H1 (cell line): ENCODE data around the gene HIC1. TPM values are rescaled to one million over a fixed set of nuclear protein-coding genes. Genes with fewer than 3 reads are reported as not detected.
A peak's percentile ranks its signal among the peaks of the same experiment; 100 is the strongest.

Experiments
- CTCF ChIA-PET: fragments of 300-600 bp; sonication (Branson Sonifier 250); formaldehyde crosslinking; loops from one replicate; lab custom pipeline; 2021; ENCODE audit not compliant: partially characterized antibody; lab: Charles Lee
- POLR2A ChIA-PET: fragments of 300-600 bp; sonication (Branson Sonifier 250); formaldehyde crosslinking; loops from one replicate; lab custom pipeline; 2021; ENCODE audit warnings: inconsistent platforms; ENCODE audit not compliant: partially characterized antibody; lab: Charles Lee
- DNase-seq, 2 experiments: peaks; one replicate each; pipeline versions ENCODE4 v3.0.0 to v3.0.0-alpha.2; 2010 to 2022; ENCODE audit warnings: low spot score in 2 of 2, low read depth in 1 of 2, mixed read lengths in 1 of 2
- FAIRE-seq: peaks from 2 replicates; lab custom pipeline; 2011; peaks lifted over from hg19 to GRCh38; lab: Jason Lieb, UNC
- H2AFZ ChIP-seq: 2 replicates; pipeline ENCODE4 v1.8.1; 2012; ENCODE audit warnings: low read length, inconsistent platforms
- H2AK5ac ChIP-seq: 2 replicates; pipeline ENCODE4 v1.6.1; 2013; ENCODE audit warnings: low read depth, low read length
- H2BK120ac ChIP-seq: replicated peaks from 2 replicates; pipeline ENCODE3; 2013; ENCODE audit warnings: low read depth, low read length, inconsistent platforms
- H2BK12ac ChIP-seq: 2 replicates; pipeline ENCODE4 v1.6.1; 2013; ENCODE audit warnings: low read depth, low read length
- H2BK15ac ChIP-seq: 2 replicates; pipeline ENCODE4 v1.6.1; 2013; ENCODE audit warnings: low read length
- H2BK20ac ChIP-seq: 2 replicates; pipeline ENCODE4 v1.6.1; 2013; ENCODE audit warnings: low read length
- H2BK5ac ChIP-seq: 2 replicates; pipeline ENCODE4 v1.6.1; 2013; ENCODE audit warnings: low read depth, low read length
- H3K14ac ChIP-seq: 2 replicates; pipeline ENCODE4 v1.6.1; 2013; ENCODE audit warnings: inconsistent platforms; ENCODE audit not compliant: insufficient read length
- H3K18ac ChIP-seq: 2 replicates; pipeline ENCODE4 v1.6.1; 2013; ENCODE audit warnings: low read length; ENCODE audit errors: extremely low read depth
- H3K23ac ChIP-seq: 2 replicates; pipeline ENCODE4 v1.6.1; 2013; ENCODE audit warnings: inconsistent platforms; ENCODE audit not compliant: insufficient read length
- H3K23me2 ChIP-seq: 2 replicates; pipeline ENCODE4 v1.6.1; 2013; ENCODE audit warnings: low read depth, low read length
- H3K27ac ChIP-seq: 2 replicates; pipeline ENCODE4 v1.6.1; 2011; ENCODE audit warnings: low read depth, low read length, inconsistent platforms
- H3K27me3 ChIP-seq, 4 experiments: replicated peaks in 1 of 4; 1 replicate in 1 of 4; 2 replicates in 3 of 4; pipeline versions ENCODE4 v1.6.1 to v1.8.1; 2011 to 2013; ENCODE audit warnings: low read length in 3 of 4, mild to moderate bottlenecking in 3 of 4, inconsistent platforms in 2 of 4, mixed read lengths in 2 of 4, moderate library complexity in 1 of 4; ENCODE audit not compliant: control insufficient read depth in 3 of 4, insufficient read depth in 3 of 4; ENCODE audit errors: extremely low read depth in 1 of 4
- H3K36me3 ChIP-seq, 4 experiments: 2 replicates each; pipeline versions ENCODE4 v1.6.1 to v1.8.1; 2011 to 2013; ENCODE audit warnings: mild to moderate bottlenecking in 4 of 4, low read length in 3 of 4, moderate library complexity in 2 of 4, control low read depth in 1 of 4, inconsistent platforms in 1 of 4; ENCODE audit not compliant: insufficient read depth in 4 of 4, control insufficient read depth in 2 of 4
- H3K4ac ChIP-seq: replicated peaks from 2 replicates; pipeline ENCODE3; 2013; ENCODE audit warnings: low read length, low read depth, mixed read lengths, inconsistent platforms; ENCODE audit not compliant: insufficient read length
- H3K4me1 ChIP-seq, 4 experiments: replicated peaks in 1 of 4; 1 replicate in 1 of 4; 2 replicates in 3 of 4; pipeline versions ENCODE4 v1.6.1 to v1.8.1; 2011 to 2013; ENCODE audit warnings: low read length in 3 of 4, inconsistent platforms in 2 of 4, mixed read lengths in 1 of 4; ENCODE audit not compliant: insufficient read depth in 4 of 4, control insufficient read depth in 3 of 4
- H3K4me2 ChIP-seq, 2 experiments: 2 replicates each; pipeline versions ENCODE4 v1.6.1 to v1.8.1; 2011 to 2013; ENCODE audit warnings: low read depth in 2 of 2, low read length in 2 of 2, control low read depth in 1 of 2, inconsistent platforms in 1 of 2, mild to moderate bottlenecking in 1 of 2; ENCODE audit not compliant: insufficient read depth in 1 of 2
- H3K4me3 ChIP-seq, 4 experiments: fragments of 200-600, 300-600 bp in 1 of 4; sonication (generic), shearing (Covaris generic), sonication (Bioruptor Twin) in 1 of 4; 2 replicates each; pipeline versions ENCODE4 v1.5.1 to v1.8.1; 2011 to 2016; ENCODE audit warnings: low read length in 4 of 4, low read depth in 3 of 4, control low read depth in 2 of 4, inconsistent platforms in 2 of 4, mild to moderate bottlenecking in 2 of 4, mixed read lengths in 1 of 4, moderate library complexity in 1 of 4; ENCODE audit not compliant: insufficient read depth in 2 of 4; ENCODE audit errors: extremely low read depth in 1 of 4
- H3K56ac ChIP-seq: replicated peaks from 2 replicates; pipeline ENCODE3; 2013; ENCODE audit warnings: low read depth, mild to moderate bottlenecking, mixed read lengths, low read length, inconsistent platforms; ENCODE audit not compliant: insufficient read length
- H3K79me1 ChIP-seq: 2 replicates; pipeline ENCODE4 v1.6.1; 2013; ENCODE audit warnings: low read depth, low read length, control low read depth
- H3K79me2 ChIP-seq, 2 experiments: 2 replicates each; pipeline versions ENCODE4 v1.6.1 to v1.8.1; 2012 to 2013; ENCODE audit warnings: low read length in 2 of 2, mild to moderate bottlenecking in 2 of 2, inconsistent platforms in 1 of 2; ENCODE audit not compliant: insufficient read depth in 2 of 2, control insufficient read depth in 1 of 2
- H3K9ac ChIP-seq, 4 experiments: replicated peaks in 1 of 4; 1 replicate in 1 of 4; 2 replicates in 3 of 4; pipeline versions ENCODE4 v1.6.1 to v1.8.1; 2011 to 2013; ENCODE audit warnings: low read depth in 3 of 4, low read length in 3 of 4, control low read depth in 2 of 4, mild to moderate bottlenecking in 2 of 4, moderate library complexity in 2 of 4, inconsistent platforms in 1 of 4; ENCODE audit errors: extremely low read depth in 1 of 4
- H3K9me3 ChIP-seq, 2 experiments: 2 replicates each; pipeline versions ENCODE4 v1.6.1 to v1.8.1; 2012 to 2013; ENCODE audit warnings: mild to moderate bottlenecking in 2 of 2, moderate library complexity in 2 of 2, control low read depth in 1 of 2, inconsistent platforms in 1 of 2, low read depth in 1 of 2, low read length in 1 of 2, mixed read lengths in 1 of 2; ENCODE audit not compliant: insufficient read depth in 2 of 2
- H4K20me1 ChIP-seq, 2 experiments: replicated peaks in 1 of 2; 2 replicates each; pipeline versions ENCODE3 to v1.8.1; 2011 to 2013; ENCODE audit warnings: inconsistent platforms in 2 of 2, low read length in 2 of 2, mild to moderate bottlenecking in 1 of 2; ENCODE audit not compliant: insufficient read depth in 2 of 2, control insufficient read depth in 1 of 2
- H4K5ac ChIP-seq: 2 replicates; pipeline ENCODE4 v1.6.1; 2013; ENCODE audit warnings: low read length, low read depth, mixed read lengths, inconsistent platforms; ENCODE audit not compliant: insufficient read length
- H4K8ac ChIP-seq: 2 replicates; pipeline ENCODE4 v1.8.0; 2013; ENCODE audit warnings: mild to moderate bottlenecking, moderate library complexity, low read length, inconsistent platforms; ENCODE audit not compliant: insufficient read depth; ENCODE audit errors: extremely low read depth
- H4K91ac ChIP-seq: replicated peaks from 2 replicates; pipeline ENCODE3; 2013; ENCODE audit warnings: low read length, mixed read lengths, inconsistent platforms; ENCODE audit not compliant: insufficient read length
- POLR2AphosphoS5 ChIP-seq: IDR thresholded peaks from 2 replicates; pipeline ENCODE4 v1.6.1; 2011; ENCODE audit warnings: low read depth, low read length
- RAD21 ChIP-seq, 2 experiments: IDR thresholded peaks in 1 of 2; conservative IDR thresholded peaks in 1 of 2; 2 replicates each; pipeline ENCODE4 v1.6.1; 2011; ENCODE audit warnings: low read depth in 2 of 2, low read length in 2 of 2, improper control_type of control experiment in 1 of 2, inconsistent platforms in 1 of 2, mild to moderate bottlenecking in 1 of 2, moderate library complexity in 1 of 2
- TEAD4 ChIP-seq: IDR thresholded peaks from 2 replicates; pipeline ENCODE4 v1.6.1; 2012; ENCODE audit warnings: low read depth, low read length, inconsistent platforms, mixed read lengths
- WGBS, 2 experiments: shearing (Covaris generic) in 1 of 2; methylation state at CpG; one replicate each; pipeline versions ENCODE4 v1.1.6 to v1.1.7; 2013 to 2015; ENCODE audit warnings: low lambda C conversion rate in 2 of 2, mixed read lengths in 2 of 2, inconsistent platforms in 1 of 2, low coverage in 1 of 2, missing lambda C conversion rate in 1 of 2; ENCODE audit not compliant: insufficient replicate concordance in 2 of 2, insufficient coverage in 1 of 2, insufficient read length in 1 of 2; ENCODE audit errors: extremely low coverage in 1 of 2, missing lambda C conversion rate in 1 of 2; 5-methylcytosine and 5-hydroxymethylcytosine counted together
- polyA plus RNA-seq, 7 experiments: library from polyadenylated mRNA; depleted of rRNA in 3 of 7; stranded (reverse) in 5 of 7; unstranded in 2 of 7; fragments of >200 nt in 5 of 7; fragments of 200-250 nt in 2 of 7; gene quantifications; 1 replicate in 5 of 7; 2 replicates in 1 of 7; 4 replicates in 1 of 7; pipeline versions ENCODE4 v1.2.1 to v1.2.3, GENCODE V29; 2011 to 2013; ENCODE audit warnings: missing spikeins in 2 of 7, mixed read lengths in 2 of 7
- total RNA-seq: library from RNA; stranded (reverse); fragmentation: NEBNext Ultra II Directional; extraction: Animal tissue kit (Norgen Biotek cat#: 25700); gene quantifications from 2 replicates; pipeline ENCODE4 v1.2.1, GENCODE V29; 2021
- TF ChIP-seq, protein P1 (sequence below), 3 experiments: IDR thresholded peaks; 1 replicate in 2 of 3; 2 replicates in 1 of 3; pipeline versions ENCODE4 v1.5.1 to v1.6.1; 2011; ENCODE audit warnings: low read length in 3 of 3, mild to moderate bottlenecking in 3 of 3, inconsistent platforms in 2 of 3, low read depth in 1 of 3, moderate library complexity in 1 of 3; ENCODE audit not compliant: insufficient read depth in 1 of 3; ENCODE audit errors: control extremely low read depth in 1 of 3
- TF ChIP-seq, protein P2 (sequence below): IDR thresholded peaks from 2 replicates; pipeline ENCODE4 v1.6.1; 2012; ENCODE audit warnings: low read length, inconsistent platforms

The HIC1 gene
- total and polyA plus RNA-seq, 2 of the 8 experiments (the other 6 are each of a cell fraction or from before 2014, with no cell fraction given) = 0.06 to 0.09 TPM

- H3K18ac ChIP-seq = no peak overlapping the region
- no peak overlapping the region for H4K5ac ChIP-seq
- H2AK5ac ChIP-seq = 0 out of 2 replicates have a peak overlapping the region, but pooled peaks have one; percentile 71
- no peak overlapping the region for H3K27ac ChIP-seq
- peaks cover 2 to 6% of the 10 kb centered on the region in 2 experiments for H4K20me1 ChIP-seq
- H3K23ac ChIP-seq = no peak overlapping the region
- no peaks in the 10 kb centered on the region for H3K23me2 ChIP-seq
- H3K79me2 ChIP-seq = no peaks in the 10 kb centered on the region
- H3K9me3 ChIP-seq = no peaks in the 10 kb centered on the region
- H2BK120ac ChIP-seq = no peak overlapping the region
- H2AFZ ChIP-seq = no peak overlapping the region
- H2BK15ac ChIP-seq = no peak overlapping the region
- FAIRE-seq = peak; percentile 57
- POLR2A ChIA-PET = interaction anchor here (0.9 kb wide), 1 partner anchor 17 kb away, joined by 3 read pairs; no protein-coding TSS in a partner anchor
- no peak overlapping the region for H3K56ac ChIP-seq
- H2BK5ac ChIP-seq = peak overlapping the region; percentile 77
- no peak overlapping the region for H4K8ac ChIP-seq
- no peak overlapping the region for H3K4ac ChIP-seq
- no peak overlapping the region for H3K4me3 ChIP-seq
- H3K14ac ChIP-seq = no peak overlapping the region
- H3K9ac ChIP-seq = no peak overlapping the region
- WGBS, 2 experiments = 73% methylated on average over 13 of the region's 13 CpGs; no CpG with 5 or more reads in 1 of the 2 experiments
- CTCF ChIA-PET = interaction anchor here (0.8 to 11.7 kb wide), 17 partner anchors 12 to 807 kb away, joined by 3 to 122 read pairs (median 3); partner anchors contain the start of gene HIC1
- TF ChIP-seq, protein P1, sequence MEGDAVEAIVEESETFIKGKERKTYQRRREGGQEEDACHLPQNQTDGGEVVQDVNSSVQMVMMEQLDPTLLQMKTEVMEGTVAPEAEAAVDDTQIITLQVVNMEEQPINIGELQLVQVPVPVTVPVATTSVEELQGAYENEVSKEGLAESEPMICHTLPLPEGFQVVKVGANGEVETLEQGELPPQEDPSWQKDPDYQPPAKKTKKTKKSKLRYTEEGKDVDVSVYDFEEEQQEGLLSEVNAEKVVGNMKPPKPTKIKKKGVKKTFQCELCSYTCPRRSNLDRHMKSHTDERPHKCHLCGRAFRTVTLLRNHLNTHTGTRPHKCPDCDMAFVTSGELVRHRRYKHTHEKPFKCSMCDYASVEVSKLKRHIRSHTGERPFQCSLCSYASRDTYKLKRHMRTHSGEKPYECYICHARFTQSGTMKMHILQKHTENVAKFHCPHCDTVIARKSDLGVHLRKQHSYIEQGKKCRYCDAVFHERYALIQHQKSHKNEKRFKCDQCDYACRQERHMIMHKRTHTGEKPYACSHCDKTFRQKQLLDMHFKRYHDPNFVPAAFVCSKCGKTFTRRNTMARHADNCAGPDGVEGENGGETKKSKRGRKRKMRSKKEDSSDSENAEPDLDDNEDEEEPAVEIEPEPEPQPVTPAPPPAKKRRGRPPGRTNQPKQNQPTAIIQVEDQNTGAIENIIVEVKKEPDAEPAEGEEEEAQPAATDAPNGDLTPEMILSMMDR (IDR thresholded peaks at IDR 0.05; ENCODE audit: control extremely low read depth in 1 of 3, insufficient read depth in 1 of 3, low read depth in 1 of 3, low read length in 3 of 3) = peak; percentile 26 to 53 (median 44)
- TF ChIP-seq TEAD4 = peak; percentile 62
- TF ChIP-seq RAD21 (IDR thresholded peaks at IDR 0.05 in 1 of 2, conservative IDR thresholded peaks at IDR 0.05 in 1 of 2; ENCODE audit: low read depth in 2 of 2, low read length in 2 of 2) = peak; percentile 17 to 42; a peak in 2 of 4 replicates
- TF ChIP-seq, protein P2, sequence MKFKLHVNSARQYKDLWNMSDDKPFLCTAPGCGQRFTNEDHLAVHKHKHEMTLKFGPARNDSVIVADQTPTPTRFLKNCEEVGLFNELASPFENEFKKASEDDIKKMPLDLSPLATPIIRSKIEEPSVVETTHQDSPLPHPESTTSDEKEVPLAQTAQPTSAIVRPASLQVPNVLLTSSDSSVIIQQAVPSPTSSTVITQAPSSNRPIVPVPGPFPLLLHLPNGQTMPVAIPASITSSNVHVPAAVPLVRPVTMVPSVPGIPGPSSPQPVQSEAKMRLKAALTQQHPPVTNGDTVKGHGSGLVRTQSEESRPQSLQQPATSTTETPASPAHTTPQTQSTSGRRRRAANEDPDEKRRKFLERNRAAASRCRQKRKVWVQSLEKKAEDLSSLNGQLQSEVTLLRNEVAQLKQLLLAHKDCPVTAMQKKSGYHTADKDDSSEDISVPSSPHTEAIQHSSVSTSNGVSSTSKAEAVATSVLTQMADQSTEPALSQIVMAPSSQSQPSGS = no peak
- TF ChIP-seq POLR2AphosphoS5 = no peak
- no peaks in the 10 kb centered on the region for H3K79me1 ChIP-seq
- peak overlapping the region; percentile 53; the same call in 1 of the 2 replicates for H2BK12ac ChIP-seq
- H3K27me3 ChIP-seq = no peaks in the 10 kb centered on the region
- 0 out of 2 replicates have a peak overlapping the region, but pooled peaks have one; percentile 82 for H2BK20ac ChIP-seq
- DNase-seq = no peak
- H4K91ac ChIP-seq = peak overlapping the region; percentile 30
- H3K4me1 ChIP-seq = peaks cover under 1 to 14% (median 5%) of the 10 kb centered on the region in 4 experiments; a peak in 6 of 7 replicates
- no peak overlapping the region for H3K4me2 ChIP-seq
- peaks cover 0 to 4% (median 0%) of the 10 kb centered on the region in 4 experiments; a peak in 1 of 8 replicates for H3K36me3 ChIP-seq
These were observed 15.5 kb downstream of the HIC1 start for GRCh38 chr17:2070241-2071023.
